OCI-M2 (cell line): Measurements from ENCODE around the gene KIFBP.
"Not testable (repeated sequence)": the region's sequence is repeated elsewhere in the genome, so short reads cannot be mapped to it uniquely, and the experiment has no call there.

Experiments used
- DNase-seq: peaks from one replicate; lab custom pipeline; 2025; ENCODE audit not compliant: unreplicated experiment; lab: John Stamatoyannopoulos, UW

Gene KIFBP, protein sequence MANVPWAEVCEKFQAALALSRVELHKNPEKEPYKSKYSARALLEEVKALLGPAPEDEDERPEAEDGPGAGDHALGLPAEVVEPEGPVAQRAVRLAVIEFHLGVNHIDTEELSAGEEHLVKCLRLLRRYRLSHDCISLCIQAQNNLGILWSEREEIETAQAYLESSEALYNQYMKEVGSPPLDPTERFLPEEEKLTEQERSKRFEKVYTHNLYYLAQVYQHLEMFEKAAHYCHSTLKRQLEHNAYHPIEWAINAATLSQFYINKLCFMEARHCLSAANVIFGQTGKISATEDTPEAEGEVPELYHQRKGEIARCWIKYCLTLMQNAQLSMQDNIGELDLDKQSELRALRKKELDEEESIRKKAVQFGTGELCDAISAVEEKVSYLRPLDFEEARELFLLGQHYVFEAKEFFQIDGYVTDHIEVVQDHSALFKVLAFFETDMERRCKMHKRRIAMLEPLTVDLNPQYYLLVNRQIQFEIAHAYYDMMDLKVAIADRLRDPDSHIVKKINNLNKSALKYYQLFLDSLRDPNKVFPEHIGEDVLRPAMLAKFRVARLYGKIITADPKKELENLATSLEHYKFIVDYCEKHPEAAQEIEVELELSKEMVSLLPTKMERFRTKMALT

DNA sequence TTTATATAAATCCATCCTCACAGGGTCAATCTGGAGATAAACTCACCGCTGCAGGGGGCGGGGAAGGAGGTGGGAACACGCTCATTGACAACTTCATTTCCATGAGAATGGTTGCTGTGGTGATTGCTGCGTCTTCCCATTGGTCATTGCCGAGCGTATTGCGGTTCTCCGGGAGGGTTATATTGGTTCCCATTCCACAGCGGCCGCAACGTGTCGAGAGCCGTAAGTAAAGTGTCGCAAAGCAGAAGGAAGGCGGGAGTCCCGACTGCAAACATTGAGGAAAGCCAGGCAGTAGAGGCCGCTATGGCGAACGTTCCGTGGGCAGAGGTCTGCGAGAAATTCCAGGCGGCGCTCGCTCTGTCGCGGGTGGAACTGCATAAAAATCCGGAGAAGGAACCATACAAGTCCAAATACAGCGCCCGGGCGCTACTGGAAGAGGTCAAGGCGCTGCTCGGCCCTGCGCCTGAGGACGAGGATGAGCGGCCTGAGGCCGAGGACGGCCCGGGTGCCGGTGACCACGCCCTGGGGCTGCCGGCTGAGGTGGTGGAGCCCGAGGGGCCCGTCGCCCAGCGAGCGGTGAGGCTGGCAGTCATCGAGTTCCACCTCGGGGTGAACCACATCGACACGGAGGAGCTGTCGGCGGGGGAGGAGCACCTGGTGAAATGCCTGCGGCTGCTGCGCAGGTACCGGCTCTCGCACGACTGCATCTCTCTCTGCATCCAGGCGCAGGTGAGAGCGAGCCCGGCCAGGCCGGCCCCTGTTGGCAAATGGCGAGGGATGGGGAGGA, at the start of gene KIFBP:
Gene KIFBP, plus strand, starts transcription at position 274 of the 787 bp plus-strand sequence. Its CDS starts 30 bp downstream, at position 304.
- peak; percentile 42 for DNase-seq

DNA sequence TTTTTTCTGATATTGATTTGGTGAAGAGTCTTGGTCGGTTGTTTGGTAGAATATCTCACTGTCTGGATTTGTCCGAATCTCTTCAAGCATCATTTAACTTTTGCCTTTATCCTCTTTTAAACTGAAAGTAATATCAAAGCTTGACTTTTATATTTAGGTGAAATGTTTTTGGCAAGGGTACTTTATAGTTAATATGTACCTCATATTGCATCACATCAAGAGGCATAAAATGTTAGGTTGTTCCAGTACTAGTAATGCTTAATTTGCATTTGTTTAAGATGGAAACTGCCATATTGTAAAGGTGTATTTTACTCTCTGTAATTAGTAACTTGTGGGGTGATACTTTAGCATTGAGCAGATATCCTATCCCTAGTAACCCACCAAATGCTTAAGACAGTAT, 49.7 kb upstream of the KIFBP start:
- no peak for DNase-seq

DNA sequence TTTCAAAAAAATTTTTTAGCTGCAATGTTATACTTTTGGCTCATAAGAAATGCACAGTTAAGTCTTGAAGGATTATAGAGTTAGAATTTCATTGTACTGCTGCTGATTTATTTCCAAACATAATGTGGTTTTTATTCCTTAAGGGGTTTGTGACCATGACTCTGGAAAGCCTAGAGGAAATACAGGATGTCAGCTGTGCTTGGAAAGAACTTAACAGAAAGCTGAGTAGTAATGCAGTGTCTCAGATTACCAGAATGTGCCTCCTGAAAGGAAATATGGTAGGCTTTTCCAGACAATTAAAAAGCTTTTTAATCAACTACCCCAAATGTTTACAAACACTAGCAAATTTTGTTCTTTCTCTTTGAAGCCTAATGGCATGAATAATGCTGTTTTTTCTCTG, 47.7 kb upstream of the KIFBP start:
- DNase-seq = not testable (repeated sequence)

DNA sequence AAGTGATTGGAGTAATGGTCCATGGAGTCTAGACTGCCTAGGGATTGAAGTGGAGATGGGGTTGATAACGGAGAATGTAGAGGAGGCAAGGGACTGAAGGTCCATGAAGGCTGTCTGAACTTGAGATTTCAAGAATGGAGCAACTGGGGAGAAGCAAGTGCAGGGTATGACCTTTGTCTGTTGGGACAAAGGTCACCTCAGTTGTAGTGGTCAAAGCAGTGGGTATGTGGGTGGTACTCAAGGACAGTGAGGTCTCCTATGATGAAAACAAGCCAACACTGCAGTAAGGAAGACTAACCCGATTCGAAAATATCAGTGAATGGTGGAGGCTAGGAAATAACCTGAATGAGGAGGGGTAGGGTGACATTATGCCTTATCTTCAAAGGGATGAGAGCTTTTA, 38.0 kb upstream of the KIFBP start:
- no peak for DNase-seq

DNA sequence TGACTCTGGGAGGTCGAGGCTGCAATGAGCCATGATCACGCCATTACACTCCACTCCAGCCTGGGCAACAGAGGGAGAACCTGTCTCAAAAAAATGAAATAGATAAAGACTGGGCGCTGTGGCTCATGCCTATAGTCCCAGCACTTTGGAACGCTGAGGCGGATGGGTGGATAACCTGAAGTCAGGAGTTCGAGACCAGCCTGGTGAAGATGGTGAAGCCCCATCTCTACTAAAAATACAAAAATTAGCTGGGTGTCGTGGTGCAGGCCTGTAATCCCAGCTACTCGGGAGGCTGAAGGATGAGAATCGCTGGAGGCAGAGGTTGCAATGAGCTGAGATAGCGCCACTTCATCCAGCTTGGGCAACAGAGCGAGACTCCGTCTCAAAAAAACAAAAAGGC, 33.7 kb upstream of the KIFBP start:
- no peak for DNase-seq

DNA sequence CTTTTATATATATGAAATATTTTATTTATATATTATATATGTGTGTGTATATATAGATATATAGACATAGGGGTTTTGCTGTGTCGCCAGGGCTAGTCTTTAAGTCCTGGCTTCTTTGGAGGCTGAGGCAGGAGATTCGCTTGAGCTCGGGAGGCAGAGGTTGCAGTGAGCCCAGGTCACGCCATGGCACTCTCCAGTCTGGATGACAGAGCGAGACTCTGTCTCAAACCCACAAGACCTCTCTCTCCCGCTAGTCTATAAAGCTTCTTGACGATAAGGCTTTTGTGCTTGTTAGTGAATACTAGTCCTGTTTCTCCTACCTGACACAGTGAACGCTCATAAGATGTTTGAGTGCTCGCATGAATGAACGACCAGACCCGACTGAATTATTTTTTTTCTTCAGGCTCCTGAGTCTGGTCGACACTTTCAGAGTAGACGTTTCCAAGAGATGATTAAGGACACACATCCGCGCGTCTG, 33.2 kb upstream of the KIFBP start:
- DNase-seq = no peak

DNA sequence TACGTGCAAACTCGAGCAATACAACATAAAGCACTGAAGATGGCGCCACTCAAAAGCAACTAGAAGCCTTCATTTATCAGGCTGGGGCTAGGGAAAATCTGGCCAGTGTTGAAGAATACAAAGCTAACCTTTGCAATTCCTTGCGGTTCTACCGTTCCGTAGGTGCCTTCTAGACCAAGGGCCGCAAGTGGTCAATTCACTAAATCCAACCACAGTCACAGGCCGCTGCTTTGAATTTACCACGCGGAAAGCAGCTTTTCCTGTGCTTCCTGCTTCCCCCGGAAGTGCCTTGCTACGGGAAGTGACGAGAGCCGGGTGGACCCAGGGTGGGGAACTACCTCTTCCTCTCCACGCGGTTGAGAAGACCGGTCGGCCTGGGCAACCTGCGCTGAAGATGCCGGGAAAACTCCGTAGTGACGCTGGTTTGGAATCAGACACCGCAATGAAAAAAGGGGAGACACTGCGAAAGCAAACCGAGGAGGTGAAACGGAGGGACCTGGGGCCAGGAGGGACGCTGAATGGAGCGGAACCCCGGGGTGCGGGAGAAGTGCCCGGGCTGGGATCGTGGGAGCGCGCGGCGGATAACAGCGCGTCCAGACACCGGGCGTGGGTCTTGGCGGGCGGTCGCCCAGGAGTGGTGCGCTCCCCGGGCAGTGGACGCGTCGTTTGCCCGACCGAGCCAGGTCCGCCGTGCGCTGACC, 32.6 kb upstream of the KIFBP start, which contains the start of gene DDX21:
Gene DDX21, plus strand, starts transcription at position 339 of the 701 bp plus-strand sequence. Its CDS starts 56 bp downstream, at position 395.
- peak; percentile 53 for DNase-seq

DNA sequence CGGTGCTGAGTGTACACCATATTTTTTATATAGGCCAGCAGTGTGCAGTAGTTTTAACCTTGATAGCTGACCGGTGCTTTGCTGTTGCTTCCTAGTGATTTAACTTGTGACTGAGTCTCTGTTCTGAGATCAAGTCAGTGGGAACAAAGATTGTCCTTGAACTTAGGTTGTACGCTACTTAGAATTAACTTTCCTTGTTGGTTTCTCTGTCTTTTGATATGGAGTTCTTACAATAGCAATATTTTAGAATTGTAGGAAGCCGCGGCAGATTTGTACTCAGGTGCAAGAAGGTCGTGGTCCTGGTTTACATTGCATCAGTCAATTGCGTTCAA, 31.4 kb upstream of the KIFBP start:
- DNase-seq = no peak

DNA sequence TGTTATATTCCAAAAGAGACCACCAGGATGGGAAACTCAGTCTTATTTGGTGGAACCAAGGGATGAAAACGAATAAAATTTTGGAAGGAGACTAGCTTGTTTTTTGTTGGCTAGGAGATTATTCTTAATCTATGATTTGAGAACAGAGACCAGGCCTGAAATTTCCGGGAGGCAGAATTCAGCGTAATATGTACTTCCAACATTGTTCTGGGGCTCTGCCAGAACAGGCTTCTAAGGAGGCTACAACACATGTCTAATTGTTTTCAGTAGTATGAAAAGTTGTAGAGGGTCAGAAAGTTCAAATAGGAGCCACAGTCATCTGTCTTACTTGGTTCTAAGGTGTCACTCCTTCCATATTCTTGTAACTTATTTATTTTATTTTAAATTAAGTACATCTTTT, 30.9 kb upstream of the KIFBP start:
- no peak for DNase-seq

DNA sequence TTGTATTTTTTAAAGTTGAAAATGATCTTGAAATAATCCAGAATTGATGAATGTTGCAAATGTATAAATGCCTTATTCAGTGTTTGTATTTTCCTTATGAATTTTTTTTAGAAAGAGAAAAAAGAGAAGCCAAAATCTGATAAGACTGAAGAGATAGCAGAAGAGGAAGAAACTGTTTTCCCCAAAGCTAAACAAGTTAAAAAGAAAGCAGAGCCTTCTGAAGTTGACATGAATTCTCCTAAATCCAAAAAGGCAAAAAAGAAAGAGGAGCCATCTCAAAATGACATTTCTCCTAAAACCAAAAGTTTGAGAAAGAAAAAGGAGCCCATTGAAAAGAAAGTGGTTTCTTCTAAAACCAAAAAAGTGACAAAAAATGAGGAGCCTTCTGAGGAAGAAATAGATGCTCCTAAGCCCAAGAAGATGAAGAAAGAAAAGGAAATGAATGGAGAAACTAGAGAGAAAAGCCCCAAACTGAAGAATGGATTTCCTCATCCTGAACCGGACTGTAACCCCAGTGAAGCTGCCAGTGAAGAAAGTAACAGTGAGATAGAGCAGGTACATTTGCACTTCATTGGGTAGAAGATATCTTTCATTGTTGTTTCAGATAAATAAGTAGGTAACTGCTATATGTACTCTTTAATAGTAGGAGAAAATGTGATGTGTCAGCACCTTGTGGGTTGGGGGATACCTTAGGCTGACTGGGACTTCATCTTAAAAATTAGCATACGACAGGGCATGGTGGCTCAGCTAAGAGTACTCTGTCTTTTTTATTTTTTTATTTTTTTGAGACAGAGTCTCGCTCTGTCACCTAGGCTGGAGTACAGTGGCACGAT, 28.7 kb upstream of the KIFBP start:
- DNase-seq = no peak

DNA sequence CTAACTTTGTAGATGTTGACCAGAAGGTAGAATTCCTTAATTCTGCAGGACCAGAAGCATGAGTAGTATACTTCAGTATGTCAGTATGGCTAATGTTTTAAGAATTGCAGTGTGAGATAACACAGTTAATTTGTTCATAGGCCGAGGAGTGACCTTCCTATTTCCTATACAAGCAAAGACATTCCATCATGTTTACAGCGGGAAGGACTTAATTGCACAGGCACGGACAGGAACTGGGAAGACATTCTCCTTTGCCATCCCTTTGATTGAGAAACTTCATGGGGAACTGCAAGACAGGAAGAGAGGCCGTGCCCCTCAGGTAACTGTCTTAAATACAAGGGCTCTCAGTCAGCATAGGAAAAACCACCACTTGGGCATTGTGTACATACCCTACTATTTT, 25.5 kb upstream of the KIFBP start:
- no peak for DNase-seq

DNA sequence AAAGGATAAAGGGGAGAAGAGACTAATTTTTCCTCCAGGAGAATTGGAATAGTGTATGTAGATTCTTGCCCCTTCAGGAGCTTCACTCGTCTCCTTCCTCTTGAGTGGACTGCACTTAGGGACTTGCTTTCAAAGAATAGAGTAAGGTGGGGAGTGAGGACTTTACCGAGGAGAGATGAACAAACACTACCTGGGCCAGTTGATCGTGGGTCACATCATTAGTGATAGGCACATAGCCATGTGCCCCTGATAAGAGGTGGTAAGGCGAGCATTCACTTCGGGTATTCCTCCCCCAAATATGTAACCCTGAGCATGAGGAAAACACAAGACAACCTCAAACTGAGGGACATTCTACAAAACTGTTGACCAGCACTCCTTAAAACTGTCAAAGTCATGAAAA, 14.6 kb upstream of the KIFBP start:
- no peak for DNase-seq

DNA sequence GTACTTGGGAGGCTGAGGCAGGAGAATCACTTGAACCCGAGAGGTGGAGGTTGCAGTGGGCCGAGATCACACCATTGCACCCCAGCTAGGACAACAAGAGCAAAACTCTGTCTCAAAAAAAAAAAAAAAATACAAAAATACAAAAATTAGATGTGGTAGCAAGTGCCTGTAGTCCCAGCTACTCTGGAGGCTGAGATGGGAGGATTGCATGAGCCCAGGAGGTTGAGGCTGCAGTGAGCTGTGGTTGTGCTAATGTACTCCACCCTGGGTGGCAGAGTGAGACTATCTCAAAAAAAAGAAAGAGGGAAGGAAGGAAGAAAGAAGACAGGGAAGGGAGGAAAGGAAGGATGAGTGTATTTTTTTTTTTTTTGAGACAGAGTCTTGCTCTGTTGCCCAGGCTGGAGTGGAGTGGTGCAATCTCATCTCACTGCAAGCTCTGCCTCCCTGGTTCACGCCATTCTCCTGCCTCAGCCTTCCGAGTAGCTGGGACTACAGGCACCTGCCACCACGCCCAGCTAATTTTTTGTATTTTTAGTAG, 12.6 kb upstream of the KIFBP start:
- not testable (repeated sequence) for DNase-seq

DNA sequence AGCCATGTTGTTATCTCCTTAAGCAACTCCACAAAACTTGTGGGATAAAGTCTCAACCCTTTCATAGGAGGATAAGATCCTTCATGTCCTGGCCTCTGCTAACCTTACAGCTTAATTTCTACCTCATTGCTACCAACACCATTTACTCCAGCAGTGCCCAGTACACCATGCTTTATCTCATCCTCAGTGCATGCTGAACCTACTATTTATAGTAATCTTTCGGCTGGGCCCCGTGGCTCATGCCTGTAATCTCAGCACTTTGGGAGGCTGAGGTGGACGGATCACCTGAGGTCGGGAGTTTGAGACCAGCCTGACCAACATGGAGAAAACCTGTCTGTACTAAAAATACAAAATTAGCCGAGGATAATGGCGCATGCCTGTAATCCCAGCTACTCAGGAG, 8.9 kb upstream of the KIFBP start:
- not testable (repeated sequence) for DNase-seq

DNA sequence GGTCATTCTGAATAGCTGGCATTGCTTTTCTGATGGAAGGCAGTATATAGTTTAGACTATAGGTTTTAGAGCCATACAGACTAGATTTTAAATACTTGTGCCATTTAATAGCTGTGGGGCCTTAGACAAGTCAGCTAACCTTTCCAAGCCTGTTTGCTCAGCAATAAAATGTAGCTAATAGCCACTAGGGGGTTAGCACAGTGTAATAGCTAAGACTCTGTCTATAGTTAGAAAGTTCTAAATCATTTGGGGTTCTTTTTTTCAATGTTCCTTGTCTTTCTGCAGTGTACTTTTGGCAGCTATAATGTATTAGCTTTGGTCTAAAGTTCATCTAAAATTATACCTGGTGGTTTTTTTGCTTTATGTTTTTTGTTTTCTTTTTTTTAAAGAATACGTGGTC, 7.5 kb upstream of the KIFBP start:
- no peak for DNase-seq

DNA sequence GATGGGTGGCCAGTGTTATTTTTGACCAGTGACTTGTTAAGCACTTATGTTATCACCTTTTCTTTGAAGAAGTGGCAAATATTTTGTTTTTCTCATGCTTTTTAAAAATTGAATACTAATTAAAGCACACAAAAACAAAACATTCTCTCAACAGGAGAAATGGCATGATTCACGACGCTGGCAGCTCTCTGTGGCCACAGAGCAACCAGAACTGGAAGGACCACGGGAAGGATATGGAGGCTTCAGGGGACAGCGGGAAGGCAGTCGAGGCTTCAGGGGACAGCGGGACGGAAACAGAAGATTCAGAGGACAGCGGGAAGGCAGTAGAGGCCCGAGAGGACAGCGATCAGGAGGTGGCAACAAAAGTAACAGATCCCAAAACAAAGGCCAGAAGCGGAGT, 6.2 kb upstream of the KIFBP start:
- DNase-seq = no peak

DNA sequence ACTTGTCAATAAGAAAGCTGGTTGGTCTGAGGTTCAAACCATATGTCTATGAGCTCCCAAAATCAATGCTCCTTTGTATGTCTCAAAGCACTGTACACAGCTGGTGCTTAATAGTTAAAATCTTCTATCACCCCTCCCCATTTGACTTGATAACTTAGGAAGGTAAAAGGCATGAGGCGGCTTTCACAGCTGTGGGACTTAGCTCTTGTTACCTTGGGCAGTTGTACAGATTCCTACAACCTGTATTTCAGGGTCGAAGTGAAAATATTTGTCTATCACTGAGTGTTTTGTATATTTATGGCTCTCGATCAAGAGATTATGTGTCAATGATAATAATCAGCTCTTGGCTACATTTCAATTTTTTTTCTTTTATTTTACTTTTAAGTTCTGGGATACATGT, 992 bp upstream of the KIFBP start:
- DNase-seq = no peak

DNA sequence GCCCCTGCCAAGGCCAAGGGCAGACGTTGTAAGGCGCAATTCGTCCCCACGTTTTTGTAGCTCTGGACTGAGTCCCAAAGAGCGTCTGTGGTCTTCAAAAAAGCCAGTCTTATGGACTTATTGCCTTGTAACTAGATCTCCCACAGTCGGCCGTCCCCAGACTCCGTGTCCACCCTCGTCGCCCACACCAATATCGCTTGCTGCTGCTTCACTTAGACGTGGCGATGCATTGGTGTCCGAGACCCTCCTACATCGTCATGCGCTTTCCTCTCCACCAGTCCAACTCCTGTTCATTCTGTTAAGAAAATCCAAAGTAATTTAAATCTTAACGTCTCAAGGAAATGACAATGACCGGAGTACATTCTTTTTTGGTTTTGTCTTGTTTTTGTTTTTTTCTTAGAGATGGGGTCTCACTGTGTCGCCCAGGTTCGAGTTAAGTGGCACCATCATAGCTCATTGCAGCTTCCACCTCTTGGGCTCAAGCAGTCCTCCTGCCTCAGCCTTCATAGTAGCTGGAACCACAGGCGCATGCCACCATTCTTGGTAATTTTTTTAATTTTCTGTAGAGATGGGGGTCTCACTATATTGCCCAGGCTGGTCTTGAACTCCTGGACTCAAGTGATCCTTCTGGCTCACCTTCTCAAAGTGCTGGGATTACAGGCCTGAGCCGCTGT, 851 bp downstream of the KIFBP start:
- no peak for DNase-seq

DNA sequence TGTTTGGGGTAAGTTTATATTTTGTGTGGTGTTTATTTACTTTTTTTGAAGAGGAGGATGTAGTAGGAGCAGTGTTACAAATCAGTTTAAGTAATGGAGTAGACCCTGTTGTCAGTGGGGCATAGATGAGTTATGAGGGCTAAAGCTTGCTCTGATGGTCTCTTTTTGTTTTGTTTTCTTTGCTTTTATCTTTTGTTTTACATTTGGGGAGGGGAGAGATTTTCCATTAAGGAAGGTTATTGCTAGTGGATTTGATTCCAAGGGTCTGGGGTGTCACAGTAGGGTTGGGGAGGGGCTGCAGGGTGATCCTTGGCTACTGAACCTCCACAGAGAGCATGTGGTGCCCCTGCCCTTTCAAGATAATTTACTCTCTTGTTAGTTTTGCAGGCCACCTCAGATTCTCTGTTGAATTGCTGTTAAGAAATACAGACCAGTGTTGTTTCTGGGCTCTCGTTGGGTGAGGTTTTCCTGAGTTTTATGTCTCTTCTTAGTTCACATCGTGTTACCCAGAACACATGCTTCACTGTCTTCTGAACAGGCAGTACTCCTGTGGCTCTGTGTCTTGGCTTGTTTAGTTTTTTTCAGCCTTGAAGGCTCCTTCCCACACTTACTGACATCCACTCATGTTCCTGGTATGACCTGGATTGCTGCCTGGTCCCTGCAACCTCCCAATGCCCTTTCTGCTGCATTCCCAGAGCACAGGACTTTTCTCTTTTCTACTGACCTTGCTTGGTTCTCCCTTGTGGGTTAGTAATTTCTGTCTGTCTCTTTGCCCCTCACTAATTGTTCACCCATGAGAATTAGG, 4.2 kb downstream of the KIFBP start:
- DNase-seq = no peak
